ENCODE results near the gene PLCD1.
A peak's percentile ranks its signal among the peaks of the same experiment; 100 is the strongest.
"Not testable (repeated sequence)": the region's sequence is repeated elsewhere in the genome, so short reads cannot be mapped to it uniquely, and the experiment has no call there.

PLCD1 gene

DNA sequence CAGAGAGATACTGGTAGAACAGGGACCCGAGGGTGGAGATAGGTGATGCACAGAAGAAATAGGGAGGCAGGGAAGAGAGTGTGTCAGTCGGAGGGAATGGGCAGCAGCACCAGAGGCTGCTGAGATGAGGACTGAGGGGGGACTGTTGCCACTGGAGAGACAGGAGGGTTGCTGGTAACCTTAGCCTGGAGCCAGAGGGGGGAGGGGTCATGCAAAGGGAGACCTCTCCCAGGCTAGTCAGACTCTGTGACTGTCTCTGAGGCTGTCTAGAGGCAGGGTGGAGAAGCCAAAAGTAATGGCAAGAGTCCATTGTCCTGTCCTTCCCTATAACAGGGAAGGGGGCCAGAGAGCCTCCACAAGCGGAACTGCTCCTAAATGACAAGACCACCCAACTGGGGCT is 7.5 kb upstream of the PLCD1 start:
- DNase-seq (ENCODE audit: low spot score): no peak

DNA sequence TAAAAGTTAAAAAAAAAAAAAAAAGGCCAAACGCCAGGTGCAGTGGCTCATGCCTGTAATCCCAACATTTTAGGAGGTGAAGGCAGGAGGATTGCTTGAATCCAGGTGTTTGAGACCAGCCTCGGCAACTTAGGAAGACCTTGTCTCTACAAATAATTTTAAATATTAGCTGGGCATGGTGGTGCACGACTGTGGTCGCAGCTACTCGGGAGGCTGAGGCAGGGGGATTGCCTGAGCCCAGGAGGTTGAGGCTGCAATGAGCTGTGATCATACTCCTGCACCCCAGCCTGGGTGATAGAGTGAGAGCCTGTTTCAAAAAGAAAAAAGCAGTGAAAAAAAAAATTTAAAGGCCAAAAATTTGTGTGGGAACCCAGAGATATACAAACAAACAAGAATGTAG is 6.8 kb upstream of the PLCD1 start:
- DNase-seq (ENCODE audit: low spot score): no peak

DNA sequence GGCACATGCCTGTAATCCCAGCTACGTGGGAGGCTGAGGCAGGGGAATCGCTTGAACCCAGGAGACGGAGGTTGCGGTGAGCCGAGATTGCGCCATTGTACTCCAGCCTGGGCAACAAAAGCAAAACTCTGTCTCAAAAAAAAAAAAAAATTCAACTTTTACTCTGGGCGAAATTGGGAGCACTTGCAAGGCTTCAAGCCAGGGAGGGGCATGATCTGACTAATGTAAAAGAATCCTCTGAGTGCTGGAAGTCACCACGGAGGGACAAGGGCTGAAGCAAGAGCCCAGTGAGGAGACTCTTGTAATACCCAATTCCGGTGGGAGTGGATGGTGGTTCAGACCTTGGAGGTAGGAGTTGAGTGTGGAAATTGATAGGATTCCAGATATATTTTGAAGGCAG is 4.9 kb upstream of the PLCD1 start:
- DNase-seq (ENCODE audit: low spot score): not testable (repeated sequence)

DNA sequence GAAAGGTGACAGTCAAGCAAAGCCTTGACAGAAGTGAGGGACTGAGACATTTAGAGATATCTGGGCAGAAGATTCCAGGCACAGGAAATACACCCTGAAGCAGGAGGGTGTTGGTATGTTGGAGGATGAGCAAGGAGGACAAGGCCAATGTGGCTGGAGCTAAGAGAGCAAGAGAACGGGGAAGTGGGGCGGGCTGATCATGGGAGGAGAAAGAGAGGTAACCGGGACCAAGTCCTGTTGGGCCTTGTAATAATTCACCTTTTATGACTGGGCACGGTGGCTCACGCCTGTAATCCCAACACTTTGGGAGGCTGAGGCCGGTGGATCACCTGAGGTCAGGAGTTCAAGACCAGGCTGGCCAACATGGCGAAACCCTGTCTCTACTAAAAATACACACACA is 4.1 kb upstream of the PLCD1 start:
- DNase-seq (ENCODE audit: low spot score): not testable (repeated sequence)

DNA sequence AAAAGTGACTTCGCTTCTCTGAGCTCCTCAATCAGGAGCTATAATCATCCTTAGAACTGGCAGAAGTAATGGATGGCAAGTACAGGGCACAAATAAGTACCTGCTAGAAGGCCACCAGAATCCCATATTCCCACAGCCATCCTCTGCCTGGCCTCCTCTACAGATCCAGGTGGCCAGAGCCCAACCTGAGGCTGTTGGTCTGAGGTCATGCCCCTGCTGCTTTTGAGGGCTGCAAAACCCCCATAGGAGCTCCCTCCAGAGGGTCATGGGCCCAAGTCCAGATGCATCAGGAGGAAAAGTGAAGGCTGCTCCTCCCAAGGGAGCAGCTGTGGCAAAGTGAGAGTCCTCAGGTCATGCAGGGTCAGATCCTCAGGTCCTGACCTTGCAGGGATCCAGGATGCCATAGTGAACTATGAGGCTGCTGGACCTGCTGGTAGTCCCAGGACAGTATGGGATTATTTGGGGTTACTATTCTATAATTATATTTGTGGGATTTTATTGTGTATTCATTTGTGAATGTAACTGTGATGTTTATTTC is 3.0 kb upstream of the PLCD1 start:
- no peak for DNase-seq (ENCODE audit: low spot score)

DNA sequence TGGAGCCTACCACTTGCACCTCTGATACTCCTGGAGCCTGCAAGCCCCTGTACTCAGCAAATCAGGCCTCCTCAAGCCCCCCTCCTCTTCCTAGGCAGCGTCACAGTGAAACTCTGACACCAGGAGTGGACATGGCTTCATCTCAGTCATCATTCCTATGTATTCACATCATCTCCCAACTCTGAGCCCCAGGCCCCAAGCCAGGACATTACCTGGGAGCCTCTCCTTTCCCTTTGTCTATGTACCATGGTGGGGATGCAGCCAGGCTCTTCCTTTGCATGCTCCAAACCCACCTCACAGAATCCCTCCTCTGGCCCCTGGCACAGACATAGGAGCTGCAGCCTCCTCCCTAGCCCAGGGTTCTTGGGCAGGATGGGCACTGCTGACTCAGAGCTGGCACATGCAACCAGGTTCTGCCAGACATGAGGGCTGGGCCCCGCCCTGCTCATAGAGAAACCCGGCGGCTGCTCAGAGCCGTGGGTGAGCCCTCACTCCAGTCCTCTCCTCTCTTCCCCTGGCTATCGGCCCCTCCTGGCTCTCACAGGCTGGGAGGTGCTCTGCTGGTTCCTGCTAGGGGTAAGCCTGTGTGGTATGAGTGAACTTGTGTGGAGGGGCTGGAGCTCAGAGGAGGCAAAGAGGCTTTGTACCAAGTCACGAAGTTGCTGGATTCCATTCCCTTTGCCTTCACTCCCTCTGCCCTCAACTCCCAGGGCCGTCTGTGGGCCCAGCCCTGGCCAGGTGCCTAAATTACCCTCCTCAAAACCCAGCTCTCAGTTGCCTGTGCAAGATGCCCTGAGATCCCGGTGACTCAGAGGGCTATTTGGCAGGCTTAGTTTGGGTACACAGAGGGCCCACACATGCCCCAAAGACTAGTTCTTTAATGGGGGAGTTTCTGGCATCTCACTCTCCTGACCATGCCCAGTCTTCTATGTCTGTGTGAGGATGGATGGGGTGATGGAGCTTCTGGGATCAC is 1.9 kb upstream of the PLCD1 start:
- DNase-seq (ENCODE audit: low spot score): peak; percentile 78

DNA sequence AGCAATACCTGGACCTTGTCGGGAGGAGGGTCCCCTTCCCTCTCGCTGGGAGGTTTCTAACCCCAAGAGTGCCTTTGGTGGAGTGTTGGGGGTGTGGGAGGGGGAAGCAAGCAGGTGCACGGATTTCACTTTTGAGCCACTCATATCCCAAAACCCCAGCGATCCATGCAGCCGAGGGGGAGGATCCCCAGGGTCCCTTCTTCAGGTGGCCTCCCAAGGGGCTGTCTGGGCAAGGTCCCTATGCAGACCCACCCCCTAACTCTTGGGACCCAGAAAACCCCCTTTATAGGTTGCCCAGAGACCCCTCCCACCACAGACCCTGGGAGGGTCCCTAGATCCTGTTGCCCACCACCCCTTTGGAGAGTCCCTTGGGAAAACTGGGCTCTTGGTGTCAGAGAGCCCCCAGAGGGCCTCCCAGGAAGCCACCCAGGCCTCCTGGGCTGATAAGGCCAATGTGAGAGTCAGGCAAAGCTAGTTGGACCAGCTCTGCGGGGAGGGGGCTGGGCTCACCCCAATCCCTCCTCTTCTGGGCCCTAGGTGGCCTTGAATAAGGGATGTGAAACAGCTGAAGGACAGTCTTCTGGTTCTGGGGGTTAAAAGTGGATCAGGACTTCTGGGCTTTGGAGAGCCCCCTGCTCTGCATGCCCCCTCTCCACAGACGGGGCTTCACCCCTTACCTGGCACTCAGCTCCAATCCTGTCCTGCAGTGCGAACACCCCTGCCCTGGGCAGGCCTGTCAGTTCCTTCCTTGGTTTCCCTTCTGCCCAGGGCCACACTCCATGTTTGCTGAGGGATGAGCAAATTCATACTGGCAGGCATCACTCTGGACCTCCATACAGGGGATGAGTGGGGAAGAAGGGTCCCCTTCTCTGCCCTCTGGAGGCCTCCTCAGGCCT is 932 bp upstream of the PLCD1 start:
- no peak for DNase-seq (ENCODE audit: low spot score)

DNA sequence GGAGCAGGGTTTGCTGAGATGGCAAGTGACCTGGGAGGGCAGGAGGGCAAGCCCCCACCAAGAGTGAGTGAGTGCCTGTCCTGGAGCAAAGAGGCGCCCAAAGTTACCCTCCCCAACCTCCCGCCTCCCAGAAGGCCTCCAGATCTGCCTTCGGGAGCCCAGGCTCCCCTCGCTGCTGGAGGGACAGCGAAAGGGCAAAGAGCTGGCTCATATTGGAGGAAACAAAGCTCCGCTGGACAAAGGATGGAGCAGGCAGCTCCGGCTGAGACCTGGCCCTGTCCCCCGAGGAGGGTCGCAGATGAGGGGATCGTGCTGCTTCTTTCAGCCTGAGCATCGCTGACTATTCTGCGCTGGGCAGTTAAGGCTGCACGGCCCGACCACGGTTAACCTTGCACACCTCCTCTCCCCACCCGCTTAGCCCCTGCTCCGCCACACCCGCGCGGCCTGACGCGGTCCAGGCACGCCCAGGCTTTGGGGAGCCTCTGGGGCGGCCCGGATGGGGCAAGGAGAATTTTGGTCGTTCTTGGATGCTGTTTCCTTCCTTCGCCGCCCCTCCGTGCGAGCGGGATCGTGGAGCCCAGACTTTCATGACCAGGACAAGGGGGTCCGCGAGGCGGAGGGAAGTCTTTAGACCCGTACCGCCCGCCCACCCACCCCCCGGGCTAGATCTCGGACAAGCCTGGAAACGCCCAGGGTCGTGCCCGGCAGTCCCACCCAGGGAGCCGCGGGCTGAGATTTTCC is 651 bp downstream of the PLCD1 start:
- no peak for DNase-seq (ENCODE audit: low spot score)

DNA sequence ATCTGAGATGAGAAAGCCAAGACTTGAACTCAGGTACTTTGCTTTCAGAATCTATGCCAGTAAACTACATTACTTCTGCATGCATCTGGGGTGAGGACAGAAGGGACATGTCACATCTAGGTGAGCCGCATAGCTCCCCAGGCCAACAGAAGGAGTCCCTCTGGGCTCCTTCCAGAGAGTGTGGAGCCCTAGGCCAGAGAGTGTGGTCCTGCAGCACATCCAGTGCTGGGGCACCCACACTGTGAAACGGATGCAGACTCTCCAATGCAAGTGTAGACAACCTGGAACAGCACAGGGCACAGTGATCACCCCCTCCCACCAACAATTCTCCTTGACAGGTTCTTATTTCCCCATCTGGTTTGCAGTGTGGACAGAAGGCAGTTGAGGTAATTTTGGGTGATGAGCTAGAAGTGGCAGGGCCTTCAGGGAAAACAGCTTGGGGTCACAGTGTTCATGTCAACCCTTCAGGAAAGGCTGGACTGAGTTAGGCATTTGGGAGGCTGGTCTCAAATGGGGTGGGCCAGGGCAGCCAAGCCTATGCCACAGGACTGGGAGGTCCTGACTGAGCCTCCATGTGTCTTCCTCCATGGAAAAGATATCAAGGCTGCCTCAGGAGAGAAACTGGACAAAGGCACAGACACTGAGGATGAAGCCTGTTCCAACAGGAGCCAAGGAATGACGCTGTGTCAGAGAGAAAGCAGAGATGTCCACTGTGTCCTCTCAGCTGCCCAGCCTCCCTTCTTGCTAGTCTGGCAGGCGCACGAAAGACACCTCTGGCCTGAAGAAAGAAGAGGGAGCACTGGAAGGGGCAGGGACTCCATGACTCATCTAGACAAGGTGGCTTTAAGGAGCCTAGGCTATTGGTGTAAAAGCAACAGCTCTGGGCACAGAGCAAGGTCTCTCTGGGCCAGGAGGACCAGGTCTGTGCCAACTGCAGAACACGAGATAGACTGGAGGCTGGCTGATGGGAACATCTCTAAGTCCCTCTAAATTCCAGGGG is 1.7 kb downstream of the PLCD1 start:
- DNase-seq (ENCODE audit: low spot score): no peak

DNA sequence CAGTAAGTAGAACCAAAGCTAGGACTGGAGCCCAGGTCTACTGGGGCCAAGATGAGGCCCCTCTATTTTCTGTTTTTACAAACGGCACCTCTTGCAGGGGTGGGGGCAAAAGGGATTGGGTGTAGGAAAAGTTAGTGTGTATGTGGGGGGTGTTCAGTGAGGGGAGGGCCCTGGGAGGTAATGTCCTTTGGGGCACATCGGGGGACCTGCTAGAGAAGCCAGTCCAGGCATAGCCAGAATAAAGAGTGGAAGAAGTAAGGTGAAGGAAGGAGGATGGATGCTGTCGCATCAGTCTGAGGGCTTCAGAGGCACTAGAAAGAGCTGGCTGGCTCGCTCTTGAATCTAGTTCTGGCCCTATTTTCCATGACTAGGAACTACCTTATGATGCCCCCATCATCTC is 2.6 kb downstream of the PLCD1 start:
- no peak for DNase-seq (ENCODE audit: low spot score)

DNA sequence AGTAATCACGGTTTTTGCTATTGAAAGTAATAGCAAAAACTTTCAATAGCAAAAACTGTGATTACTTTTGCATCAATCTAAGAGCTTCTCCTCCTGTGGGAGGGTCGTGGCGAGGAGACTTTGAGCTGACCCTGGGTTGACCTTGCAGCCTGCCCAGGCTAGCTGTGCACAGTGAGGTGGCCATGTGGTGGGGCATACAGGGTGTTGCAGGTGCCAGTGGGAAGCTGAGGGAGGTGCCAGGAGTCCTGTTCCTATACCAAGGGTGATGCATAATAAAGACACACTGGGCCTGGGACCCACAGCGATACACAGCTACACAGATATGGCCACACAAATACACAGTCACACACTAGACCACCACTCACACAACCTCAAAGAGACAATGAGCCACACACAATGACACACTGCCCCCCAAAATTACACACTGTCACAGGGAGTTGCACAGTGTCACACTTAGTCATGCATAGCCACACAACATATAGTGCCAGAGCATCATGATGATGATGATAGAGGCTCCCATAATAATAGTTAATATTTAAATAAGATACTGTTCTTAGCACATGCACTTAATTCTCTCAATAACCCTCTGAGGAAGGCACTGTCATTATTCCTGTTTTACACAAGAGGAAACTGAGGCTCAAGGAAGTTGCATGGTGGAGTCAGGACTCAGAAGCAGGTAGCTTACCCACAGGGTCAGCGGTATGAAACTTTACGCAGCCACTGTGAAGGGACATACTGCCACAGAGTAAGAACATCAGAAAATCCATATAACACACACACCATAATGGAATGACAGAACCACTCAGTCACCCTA is 6.3 kb downstream of the PLCD1 start:
- DNase-seq (ENCODE audit: low spot score): no peak

DNA sequence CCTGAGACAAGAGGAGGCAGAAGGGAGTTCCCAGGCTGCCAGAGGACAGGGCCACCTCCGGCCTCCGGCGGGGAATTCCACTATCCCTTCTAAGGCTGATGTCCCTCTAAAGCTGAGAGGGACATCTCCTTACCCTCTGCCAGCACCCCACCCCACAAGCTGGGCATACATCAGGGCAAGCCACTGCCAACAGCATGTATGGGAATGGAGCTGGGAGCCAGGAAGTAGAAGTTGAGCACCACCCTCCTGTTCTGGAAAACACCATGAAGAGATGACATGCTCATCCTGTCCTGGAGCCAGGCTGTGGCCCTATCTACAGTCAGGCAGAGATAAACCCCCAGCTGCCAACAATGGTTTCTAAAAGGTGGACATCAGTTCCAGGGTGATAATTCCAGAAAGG is 7.1 kb downstream of the PLCD1 start:
- no peak for DNase-seq (ENCODE audit: low spot score)

DNA sequence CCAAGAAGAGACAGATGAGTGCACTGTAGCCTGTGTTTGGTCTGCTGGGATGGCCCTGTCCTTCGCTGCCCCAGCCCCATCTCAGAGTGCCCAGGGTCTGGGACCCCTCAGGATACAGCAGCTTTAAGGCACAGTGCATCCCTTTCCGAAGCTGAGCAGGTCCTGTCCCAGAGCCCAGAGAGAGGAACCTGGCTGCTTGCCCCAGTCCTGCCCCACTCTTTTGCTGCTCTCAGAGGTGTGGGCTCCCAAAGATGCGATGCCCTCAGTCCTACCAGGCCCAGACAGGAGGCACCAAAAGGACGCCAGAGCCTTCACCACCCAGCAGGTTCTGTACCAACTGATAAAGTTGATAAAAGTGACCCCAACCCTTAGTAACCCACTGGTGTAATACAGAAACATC is 8.2 kb downstream of the PLCD1 start:
- no peak for DNase-seq (ENCODE audit: low spot score)

DNA sequence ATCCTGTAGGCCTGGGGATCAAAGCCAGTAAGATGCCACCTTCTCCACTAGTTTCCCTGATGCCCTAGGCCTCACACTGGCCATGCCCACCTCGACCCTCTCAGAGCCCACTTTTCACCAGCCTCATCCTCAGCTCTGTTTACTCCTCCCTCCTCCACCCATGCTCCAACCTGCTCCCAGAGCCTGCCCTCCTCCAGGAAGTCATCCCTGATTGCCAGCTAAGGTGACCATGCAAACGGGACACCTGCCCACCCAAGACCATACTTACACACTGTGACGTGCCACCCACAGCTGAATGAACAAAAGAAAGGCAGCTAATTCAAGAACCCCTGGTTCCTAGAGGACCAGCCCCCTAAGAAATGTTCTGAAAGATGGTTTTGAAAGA is 9.1 kb downstream of the PLCD1 start:
- no peak for DNase-seq (ENCODE audit: low spot score)

DNA sequence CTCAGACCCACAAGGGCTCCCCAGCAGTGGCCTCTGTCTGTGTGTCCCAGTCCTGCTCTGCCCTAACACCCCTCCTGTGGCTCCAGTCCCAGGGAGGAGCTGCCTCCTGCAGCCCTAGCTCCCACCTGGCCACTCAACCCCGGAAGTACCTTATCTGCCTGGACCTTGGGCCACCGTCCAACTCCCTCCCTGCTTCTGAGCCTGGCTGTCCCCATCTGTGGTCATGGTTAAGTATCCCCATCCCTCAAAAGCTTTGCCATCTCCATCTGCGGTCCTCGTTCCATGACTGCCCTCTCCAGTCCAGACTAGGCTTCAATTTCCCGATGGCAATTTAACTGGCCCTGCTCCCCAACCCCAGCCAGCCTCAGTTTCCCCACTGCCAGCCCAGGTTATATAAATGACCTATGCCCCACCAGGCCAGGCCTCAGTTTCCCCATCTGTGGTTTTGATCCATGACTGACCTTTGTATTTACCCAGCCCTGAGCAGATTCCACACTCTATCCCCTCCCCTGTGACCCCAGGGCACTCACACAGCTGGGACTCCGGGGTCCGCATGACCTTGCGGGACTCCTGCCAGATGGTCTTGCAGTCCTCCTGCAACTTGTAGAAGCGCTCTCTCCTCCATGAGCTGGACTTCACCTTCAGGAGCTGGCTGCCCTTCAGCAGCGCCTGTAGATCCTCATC is 9.6 kb downstream of the PLCD1 start:
- DNase-seq (ENCODE audit: low spot score): no peak

DNA sequence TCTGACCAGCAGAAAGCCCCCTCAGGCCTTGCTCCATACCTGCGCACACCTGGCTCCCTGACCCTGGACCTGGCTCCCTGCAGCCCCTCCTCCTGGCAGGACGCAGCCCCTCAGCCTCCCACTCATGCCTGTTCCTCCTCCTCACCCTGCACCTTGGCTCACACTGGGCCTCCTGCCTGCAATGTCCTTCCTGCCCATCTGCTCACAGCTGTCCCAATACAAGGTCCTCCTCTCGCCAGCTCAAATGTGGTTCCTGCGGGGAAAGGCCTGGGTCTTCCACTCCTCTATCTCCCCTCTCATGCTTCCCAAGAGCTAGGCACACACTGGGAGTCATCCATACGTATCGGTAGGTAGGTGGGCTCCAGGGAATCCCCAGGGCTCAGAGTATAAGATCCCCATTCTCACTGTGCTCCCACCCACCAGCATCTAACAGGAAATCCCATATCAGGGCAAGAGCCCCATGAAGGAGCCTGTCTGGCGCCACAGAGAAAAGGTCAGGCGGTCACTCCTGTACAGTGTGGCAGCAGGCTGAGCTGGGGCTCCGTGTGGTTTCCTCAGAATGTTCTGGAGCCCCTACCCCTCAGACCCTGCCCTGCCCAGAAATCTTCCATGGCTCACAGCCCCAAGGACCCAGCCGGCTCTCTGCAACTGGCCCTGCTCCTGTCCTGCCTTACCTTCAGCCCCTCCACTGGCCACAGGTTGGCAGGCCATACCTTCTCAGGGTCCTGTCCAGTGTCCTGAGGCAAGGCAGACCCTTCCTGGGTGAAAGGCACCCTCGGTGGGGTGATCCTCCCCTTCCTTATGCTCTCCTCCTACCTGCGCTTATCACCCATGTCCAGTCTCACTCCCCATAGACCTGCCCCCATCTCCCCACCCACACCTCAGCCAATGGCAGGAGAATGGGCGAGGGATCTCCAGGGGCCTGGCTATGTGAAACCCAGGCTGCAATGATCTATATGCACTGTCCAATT is 10.9 kb downstream of the PLCD1 start:
- no peak for DNase-seq (ENCODE audit: low spot score)

DNA sequence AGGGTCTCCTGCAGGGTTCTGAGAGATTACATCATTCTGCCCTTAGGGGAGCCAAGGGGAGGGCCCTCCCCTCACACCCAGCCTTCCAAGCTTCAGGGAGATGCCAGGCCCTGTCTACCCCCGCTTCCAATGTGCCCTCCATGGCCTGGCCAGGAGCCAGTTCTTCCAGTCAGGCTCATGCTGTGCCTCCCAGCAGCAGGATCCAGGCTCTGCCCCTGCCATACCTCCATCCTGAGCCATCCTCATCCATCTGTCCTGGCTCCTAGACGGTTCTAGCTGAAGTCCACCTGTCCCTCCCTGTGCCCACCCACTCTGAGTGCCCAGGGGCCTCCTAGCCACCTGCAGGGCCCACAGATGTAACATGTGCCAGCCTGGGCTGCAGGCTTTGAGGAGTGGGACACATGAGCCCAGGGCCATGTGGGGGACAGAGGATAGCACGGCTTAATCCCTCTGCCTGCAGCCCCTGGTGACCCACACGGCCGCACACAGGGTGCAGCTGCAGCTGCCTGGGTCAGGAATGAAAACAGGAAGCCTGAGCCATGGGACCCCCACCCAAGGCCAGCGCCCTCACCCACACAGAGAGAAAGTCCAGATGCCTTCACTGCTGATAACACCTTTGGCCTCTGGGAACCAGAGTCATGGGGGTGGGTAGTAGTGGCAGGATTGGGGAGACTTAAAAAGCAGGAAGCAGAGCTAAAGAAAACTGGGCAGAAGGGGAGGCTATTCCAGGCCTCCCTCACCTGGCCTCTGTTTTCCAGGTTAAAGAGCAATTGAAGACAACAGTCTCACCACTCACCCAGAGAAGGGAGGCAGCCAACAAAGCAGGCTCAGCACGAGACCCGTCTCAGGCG is 11.8 kb downstream of the PLCD1 start:
- no peak for DNase-seq (ENCODE audit: low spot score)

All from LoVo (cell line).